RWPE2 (cell line): Measurements from ENCODE around the gene STATH.

ENCODE experiments used
- ATAC-seq: fragments of 200-7000 bp; cut with Tn5 transposase; 3 replicates; pipeline ENCODE4 v1.9.1; 2021; ENCODE audit warnings: low read depth
- DNase-seq: peaks from one replicate; pipeline ENCODE4 v3.0.0-alpha.2; 2020; ENCODE audit warnings: low spot score
- H3K27ac ChIP-seq: fragments of 450-650 bp; 2 replicates; pipeline ENCODE4 v1.5.1; 2017; ENCODE audit warnings: mild to moderate bottlenecking; ENCODE audit not compliant: poor library complexity, severe bottlenecking
- H3K27me3 ChIP-seq: fragments of 250-450 bp; sonication (Bioruptor Pico); 2 replicates; pipeline ENCODE4 v1.5.1; 2021; ENCODE audit warnings: mild to moderate bottlenecking, moderate library complexity; ENCODE audit not compliant: insufficient read depth, poor library complexity, severe bottlenecking
- H3K36me3 ChIP-seq: fragments of 250-450 bp; sonication (Bioruptor Pico); 2 replicates; pipeline ENCODE4 v1.5.1; 2020; ENCODE audit warnings: low read depth, mild to moderate bottlenecking, moderate library complexity
- H3K4me1 ChIP-seq: fragments of 250-450 bp; sonication (Bioruptor Pico); 2 replicates; pipeline ENCODE4 v1.5.1; 2021; ENCODE audit warnings: mild to moderate bottlenecking, moderate library complexity; ENCODE audit not compliant: insufficient read depth, poor library complexity, severe bottlenecking
- H3K4me3 ChIP-seq: fragments of 250-450 bp; sonication (Bioruptor Pico); 2 replicates; pipeline ENCODE4 v1.5.1; 2021; ENCODE audit warnings: mild to moderate bottlenecking, moderate library complexity; ENCODE audit not compliant: severe bottlenecking
- H3K9me3 ChIP-seq: fragments of 250-450 bp; sonication (Bioruptor Pico); 2 replicates; pipeline ENCODE4 v1.5.1; 2021; ENCODE audit warnings: mild to moderate bottlenecking, moderate library complexity; ENCODE audit not compliant: severe bottlenecking
- TF ChIP-seq, protein P1 (sequence below): fragments of 450-650 bp; IDR thresholded peaks from one replicate; pipeline ENCODE4 v1.5.1; 2017; ENCODE audit warnings: mild to moderate bottlenecking, moderate library complexity; ENCODE audit not compliant: poor library complexity, severe bottlenecking

STATH gene

DNA sequence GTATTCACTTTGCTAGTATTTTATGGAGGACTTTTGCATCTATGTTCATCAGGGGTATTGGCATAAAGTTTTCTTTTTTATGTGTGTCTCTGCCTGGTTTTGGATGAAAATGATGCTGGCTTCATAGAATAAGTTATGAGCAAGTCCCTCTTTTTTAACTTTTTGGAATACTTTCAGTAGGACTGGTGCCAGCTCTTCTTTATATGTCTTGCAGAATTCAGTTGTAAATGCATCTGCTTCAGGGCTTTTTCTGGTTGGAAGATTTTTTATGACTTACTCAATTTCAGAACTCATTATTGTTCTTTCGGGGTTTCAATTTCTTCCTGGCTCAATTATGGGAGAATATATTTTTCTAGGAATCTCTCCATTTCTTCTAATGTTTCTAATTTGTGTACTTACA, 21.1 kb upstream of the STATH start:
- DNase-seq (no peak), ATAC-seq (no peak)
- TF ChIP-seq, protein P1, sequence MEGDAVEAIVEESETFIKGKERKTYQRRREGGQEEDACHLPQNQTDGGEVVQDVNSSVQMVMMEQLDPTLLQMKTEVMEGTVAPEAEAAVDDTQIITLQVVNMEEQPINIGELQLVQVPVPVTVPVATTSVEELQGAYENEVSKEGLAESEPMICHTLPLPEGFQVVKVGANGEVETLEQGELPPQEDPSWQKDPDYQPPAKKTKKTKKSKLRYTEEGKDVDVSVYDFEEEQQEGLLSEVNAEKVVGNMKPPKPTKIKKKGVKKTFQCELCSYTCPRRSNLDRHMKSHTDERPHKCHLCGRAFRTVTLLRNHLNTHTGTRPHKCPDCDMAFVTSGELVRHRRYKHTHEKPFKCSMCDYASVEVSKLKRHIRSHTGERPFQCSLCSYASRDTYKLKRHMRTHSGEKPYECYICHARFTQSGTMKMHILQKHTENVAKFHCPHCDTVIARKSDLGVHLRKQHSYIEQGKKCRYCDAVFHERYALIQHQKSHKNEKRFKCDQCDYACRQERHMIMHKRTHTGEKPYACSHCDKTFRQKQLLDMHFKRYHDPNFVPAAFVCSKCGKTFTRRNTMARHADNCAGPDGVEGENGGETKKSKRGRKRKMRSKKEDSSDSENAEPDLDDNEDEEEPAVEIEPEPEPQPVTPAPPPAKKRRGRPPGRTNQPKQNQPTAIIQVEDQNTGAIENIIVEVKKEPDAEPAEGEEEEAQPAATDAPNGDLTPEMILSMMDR = no peak

DNA sequence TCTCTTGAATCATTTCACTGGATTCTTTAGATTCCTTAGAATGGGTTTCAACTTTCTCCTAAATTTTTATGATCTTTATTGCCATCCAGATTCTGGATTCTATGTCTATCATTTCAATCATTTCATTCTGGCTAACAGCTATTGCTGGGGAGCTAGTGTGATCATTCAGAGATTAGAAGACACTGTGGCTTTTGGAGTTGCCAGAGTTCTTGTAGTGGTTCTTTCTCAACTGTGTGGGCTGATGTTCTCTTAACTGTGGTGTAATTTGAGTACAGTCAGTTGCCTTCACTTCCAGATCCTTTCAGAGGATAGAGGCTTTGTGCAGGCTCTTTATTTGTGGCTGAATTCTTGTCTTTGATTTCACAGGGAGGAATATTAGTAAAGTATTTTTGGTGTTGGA, 18.2 kb upstream of the STATH start:
- H3K27ac ChIP-seq = no peak overlapping the region
- ATAC-seq (no peak), DNase-seq (no peak)
- H3K4me1 ChIP-seq = no peaks in the 10 kb centered on the region
- H3K4me3 ChIP-seq = no peak overlapping the region
- H3K27me3 ChIP-seq = no peaks in the 10 kb centered on the region
- TF ChIP-seq, protein P1 = no peak
- H3K36me3 ChIP-seq = no peaks in the 10 kb centered on the region
- H3K9me3 ChIP-seq = no peaks in the 10 kb centered on the region

More for the DNA sequence above, 21.1 kb upstream of the STATH start:
- H3K36me3 ChIP-seq = no peaks in the 10 kb centered on the region
- no peaks in the 10 kb centered on the region for H3K9me3 ChIP-seq
- H3K27me3 ChIP-seq = no peaks in the 10 kb centered on the region
- no peaks in the 10 kb centered on the region for H3K4me1 ChIP-seq
- no peak overlapping the region for H3K4me3 ChIP-seq
- no peak overlapping the region for H3K27ac ChIP-seq

DNA sequence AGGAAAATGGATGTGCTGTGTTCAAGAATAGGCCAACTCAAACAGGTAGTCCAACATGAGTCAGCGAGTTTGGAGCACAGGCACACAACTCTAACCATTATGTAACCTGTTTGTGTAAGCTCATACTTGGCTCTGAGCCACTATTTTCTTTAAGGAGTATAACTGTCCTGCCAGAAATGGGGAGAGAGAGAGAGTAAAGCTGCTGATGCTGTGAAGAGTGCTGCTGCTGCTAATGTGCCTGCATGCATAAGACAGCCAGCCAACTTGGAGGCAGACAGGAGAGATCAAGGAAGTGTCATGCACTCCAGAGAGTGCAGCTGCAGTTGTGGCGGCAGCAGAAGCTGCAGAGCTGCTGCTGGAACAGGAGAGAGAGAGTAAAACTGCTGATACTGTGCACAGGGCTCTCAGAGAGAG, 11.7 kb upstream of the STATH start:
- H3K27me3 ChIP-seq = no peaks in the 10 kb centered on the region
- H3K36me3 ChIP-seq = no peaks in the 10 kb centered on the region
- TF ChIP-seq, protein P1 = no peak
- H3K4me1 ChIP-seq = no peaks in the 10 kb centered on the region
- ATAC-seq = peak; percentile 75
- DNase-seq = no peak
- H3K9me3 ChIP-seq = no peaks in the 10 kb centered on the region
- no peak overlapping the region for H3K4me3 ChIP-seq
- no peak overlapping the region for H3K27ac ChIP-seq

DNA sequence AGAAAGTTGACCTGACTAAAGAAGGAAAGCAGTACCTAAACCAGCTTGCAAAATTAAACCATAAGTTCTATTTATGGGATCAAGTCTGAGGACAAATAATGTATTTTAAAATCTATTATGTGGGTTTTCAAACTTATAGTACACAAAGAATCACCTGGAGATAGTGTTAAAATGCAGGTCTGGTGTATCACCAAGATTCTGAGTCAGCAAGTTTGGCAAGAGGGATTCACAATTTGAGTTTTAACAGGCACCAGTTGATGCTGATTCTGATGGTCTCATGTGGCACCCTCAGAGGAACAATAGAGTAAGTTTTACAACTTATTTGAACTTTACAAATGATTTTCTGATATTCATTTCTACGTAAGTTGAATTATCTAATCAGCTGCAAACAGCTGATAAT, 9.1 kb upstream of the STATH start:
- H3K4me1 ChIP-seq = no peaks in the 10 kb centered on the region
- no peak for ATAC-seq
- H3K4me3 ChIP-seq = no peak overlapping the region
- DNase-seq = no peak
- no peaks in the 10 kb centered on the region for H3K9me3 ChIP-seq
- H3K36me3 ChIP-seq = no peaks in the 10 kb centered on the region
- TF ChIP-seq, protein P1 = no peak
- no peaks in the 10 kb centered on the region for H3K27me3 ChIP-seq
- H3K27ac ChIP-seq = no peak overlapping the region

DNA sequence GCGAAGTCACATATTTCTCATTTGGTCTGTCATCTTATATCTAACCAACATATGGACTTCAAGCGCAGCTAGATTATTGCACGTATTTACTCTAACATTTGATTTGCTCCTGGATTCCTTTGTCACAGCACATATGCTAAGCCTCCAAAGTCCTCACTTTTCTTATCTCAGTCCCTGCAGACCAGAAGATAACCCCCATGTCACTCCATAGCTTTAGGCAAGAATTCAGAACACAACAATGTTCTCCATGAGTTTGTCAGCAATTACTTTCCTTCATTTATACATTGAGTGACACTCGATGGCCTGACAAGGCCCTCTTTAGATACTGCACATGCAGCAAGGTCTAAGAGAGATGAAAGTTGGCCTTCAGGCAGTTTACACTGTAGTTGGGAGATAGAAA, 4.8 kb upstream of the STATH start:
- no peak overlapping the region for H3K27ac ChIP-seq
- no peak overlapping the region for H3K4me3 ChIP-seq
- no peak for DNase-seq
- no peak for ATAC-seq
- H3K36me3 ChIP-seq = no peaks in the 10 kb centered on the region
- TF ChIP-seq, protein P1 = no peak
- H3K9me3 ChIP-seq = no peaks in the 10 kb centered on the region
- H3K27me3 ChIP-seq = peaks cover 3% of the 10 kb centered on the region
- no peaks in the 10 kb centered on the region for H3K4me1 ChIP-seq
